DOHH2 (cell line): Measurements from ENCODE around the gene CCDC87.

Experiments
- H3F3A ChIP-seq: fragments of 200-600 bp; sonication (generic), shearing (Covaris generic); 2 replicates; pipeline ENCODE4 v1.6.0; 2016; ENCODE audit warnings: antibody characterized with exemption, mild to moderate bottlenecking; ENCODE audit not compliant: control insufficient read depth, insufficient read depth
- H3K27ac ChIP-seq: fragments of 200-600 bp; sonication (generic); 2 replicates; pipeline ENCODE4 v1.5.1; 2014; ENCODE audit warnings: low read depth, mild to moderate bottlenecking, low read length, moderate library complexity
- H3K27me3 ChIP-seq: fragments of 200-600 bp; sonication (generic); 2 replicates; pipeline ENCODE4 v1.6.1; 2014; ENCODE audit warnings: mild to moderate bottlenecking, low read length, mixed read lengths; ENCODE audit not compliant: control insufficient read depth
- H3K36me3 ChIP-seq: fragments of 200-600 bp; sonication (generic); 2 replicates; pipeline ENCODE4 v1.6.1; 2014; ENCODE audit warnings: mild to moderate bottlenecking, low read length, moderate library complexity, mixed read lengths; ENCODE audit not compliant: control insufficient read depth
- H3K4me1 ChIP-seq: fragments of 200-600 bp; sonication (generic); 2 replicates; pipeline ENCODE4 v1.6.1; 2014; ENCODE audit warnings: mild to moderate bottlenecking, low read length, mixed read lengths; ENCODE audit not compliant: control insufficient read depth
- H3K4me2 ChIP-seq: fragments of 200-600 bp; sonication (generic); 2 replicates; pipeline ENCODE4 v1.6.0; 2014; ENCODE audit warnings: mild to moderate bottlenecking, low read length, moderate library complexity
- H3K4me3 ChIP-seq: fragments of 200-600 bp; sonication (generic); 2 replicates; pipeline ENCODE4 v1.5.1; 2014; ENCODE audit warnings: mild to moderate bottlenecking, low read length, mixed read lengths
- H3K79me2 ChIP-seq: fragments of 200-600 bp; sonication (generic); 2 replicates; pipeline ENCODE4 v1.6.1; 2014; ENCODE audit warnings: mild to moderate bottlenecking, low read length, mixed read lengths; ENCODE audit not compliant: control insufficient read depth
- H3K9me2 ChIP-seq: fragments of 200-600 bp; sonication (generic); replicated peaks from 2 replicates; pipeline ENCODE4 v1.6.1; 2014; ENCODE audit warnings: mild to moderate bottlenecking, low read length, mixed read lengths; ENCODE audit not compliant: control insufficient read depth
- H3K9me3 ChIP-seq: fragments of 200-600 bp; sonication (generic); 2 replicates; pipeline ENCODE4 v1.6.1; 2014; ENCODE audit warnings: antibody characterized with exemption, low read length, mixed read lengths; ENCODE audit not compliant: control insufficient read depth, insufficient read depth
- H4K20me1 ChIP-seq: fragments of 200-600 bp; sonication (generic); 2 replicates; pipeline ENCODE4 v1.6.0; 2014; ENCODE audit warnings: low read depth, mild to moderate bottlenecking, antibody characterized with exemption, low read length, moderate library complexity; ENCODE audit not compliant: control insufficient read depth, insufficient read depth
- EZH2phosphoT487 ChIP-seq: fragments of 200-600 bp; sonication (generic); IDR thresholded peaks from 2 replicates; pipeline ENCODE4 v1.6.1; 2017; ENCODE audit warnings: borderline replicate concordance, mild to moderate bottlenecking, antibody characterized with exemption, low read length, moderate library complexity, mixed read lengths
- TF ChIP-seq, protein P1 (sequence below): fragments of 200-600 bp; sonication (generic); IDR thresholded peaks from one replicate; pipeline ENCODE4 v1.5.1; 2014; ENCODE audit warnings: antibody characterized with exemption, mild to moderate bottlenecking, low read depth, low read length; ENCODE audit not compliant: poor library complexity, severe bottlenecking

The CCDC87 gene

DNA sequence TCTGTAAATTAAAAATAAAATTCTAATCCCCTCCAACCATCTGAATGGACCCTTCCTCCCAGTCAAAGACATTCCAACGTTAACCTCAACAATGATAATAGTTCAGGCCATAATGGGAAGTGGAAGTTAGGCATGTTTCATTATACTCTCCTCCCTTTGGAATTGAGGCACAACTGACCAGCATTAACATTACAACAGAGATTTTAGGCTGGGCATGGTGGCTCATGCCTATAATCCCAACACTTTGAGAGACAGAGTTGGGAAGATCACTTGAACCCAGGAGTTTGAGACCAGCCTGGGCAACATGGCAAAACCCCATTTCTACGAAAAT is 22.0 kb downstream of the CCDC87 start:
- peaks cover 28% of the 10 kb centered on the region for H3K27me3 ChIP-seq
- TF ChIP-seq, protein P1, sequence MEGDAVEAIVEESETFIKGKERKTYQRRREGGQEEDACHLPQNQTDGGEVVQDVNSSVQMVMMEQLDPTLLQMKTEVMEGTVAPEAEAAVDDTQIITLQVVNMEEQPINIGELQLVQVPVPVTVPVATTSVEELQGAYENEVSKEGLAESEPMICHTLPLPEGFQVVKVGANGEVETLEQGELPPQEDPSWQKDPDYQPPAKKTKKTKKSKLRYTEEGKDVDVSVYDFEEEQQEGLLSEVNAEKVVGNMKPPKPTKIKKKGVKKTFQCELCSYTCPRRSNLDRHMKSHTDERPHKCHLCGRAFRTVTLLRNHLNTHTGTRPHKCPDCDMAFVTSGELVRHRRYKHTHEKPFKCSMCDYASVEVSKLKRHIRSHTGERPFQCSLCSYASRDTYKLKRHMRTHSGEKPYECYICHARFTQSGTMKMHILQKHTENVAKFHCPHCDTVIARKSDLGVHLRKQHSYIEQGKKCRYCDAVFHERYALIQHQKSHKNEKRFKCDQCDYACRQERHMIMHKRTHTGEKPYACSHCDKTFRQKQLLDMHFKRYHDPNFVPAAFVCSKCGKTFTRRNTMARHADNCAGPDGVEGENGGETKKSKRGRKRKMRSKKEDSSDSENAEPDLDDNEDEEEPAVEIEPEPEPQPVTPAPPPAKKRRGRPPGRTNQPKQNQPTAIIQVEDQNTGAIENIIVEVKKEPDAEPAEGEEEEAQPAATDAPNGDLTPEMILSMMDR, result no peak
- no peak for TF ChIP-seq EZH2phosphoT487
- no peaks in the 10 kb centered on the region for H4K20me1 ChIP-seq

DNA sequence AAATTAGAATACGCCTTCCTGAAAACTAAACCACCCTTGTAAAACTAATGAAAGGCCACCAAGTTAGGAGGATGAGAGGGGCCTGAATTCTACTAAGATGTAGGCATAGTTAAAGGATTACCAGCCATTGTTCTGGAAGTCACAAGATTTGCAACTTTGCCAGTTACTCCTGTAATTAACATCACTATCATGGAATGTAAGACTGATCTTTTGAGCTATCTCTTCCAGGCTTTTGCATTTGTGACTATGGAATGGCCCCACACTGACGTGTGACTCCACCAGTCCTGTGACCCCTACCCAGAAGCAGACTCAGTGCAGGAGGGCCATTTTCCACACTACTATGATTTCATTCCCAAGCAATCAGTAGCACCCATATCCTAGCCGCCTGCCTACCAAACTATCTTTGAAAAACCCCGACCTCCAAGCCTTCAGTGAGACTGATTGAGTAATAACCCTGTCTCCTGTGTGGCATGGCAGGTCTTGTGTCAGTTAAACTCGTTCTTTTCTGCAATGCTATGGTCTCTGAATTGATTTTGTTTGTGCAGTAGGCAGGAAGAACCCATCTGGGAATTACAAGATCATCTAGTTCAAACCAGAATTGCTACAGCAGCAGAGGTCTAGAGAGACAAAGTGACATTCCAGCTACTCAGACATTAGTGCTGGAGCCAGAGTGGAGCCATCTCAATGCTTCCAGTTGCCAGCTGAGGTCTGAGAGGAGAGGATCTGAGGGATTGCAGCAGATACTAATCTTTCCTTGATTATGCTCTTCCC is 22.6 kb downstream of the CCDC87 start:
- Histone ChIP-seq H4K20me1 (no peaks in the 10 kb centered on the region), H3K4me3 (no peak overlapping the region), H3K9me2 (no peaks in the 10 kb centered on the region), H3K27me3 (peaks cover 28% of the 10 kb centered on the region), H3F3A (no peaks in the 10 kb centered on the region), H3K4me2 (no peak overlapping the region), H3K79me2 (no peaks in the 10 kb centered on the region), H3K27ac (no peak overlapping the region), H3K4me1 (peaks cover 11% of the 10 kb centered on the region), H3K36me3 (no peaks in the 10 kb centered on the region), H3K9me3 (no peaks in the 10 kb centered on the region)
- TF ChIP-seq EZH2phosphoT487, result no peak
- TF ChIP-seq, protein P1, result no peak

More for the DNA sequence above, 22.0 kb downstream of the CCDC87 start:
- Histone ChIP-seq H3K9me2 (no peaks in the 10 kb centered on the region), H3K4me1 (peaks cover 11% of the 10 kb centered on the region), H3K27ac (no peak overlapping the region), H3F3A (no peaks in the 10 kb centered on the region), H3K79me2 (no peaks in the 10 kb centered on the region), H3K4me2 (no peak overlapping the region), H3K36me3 (no peaks in the 10 kb centered on the region), H3K4me3 (no peak overlapping the region), H3K9me3 (no peaks in the 10 kb centered on the region)

DNA sequence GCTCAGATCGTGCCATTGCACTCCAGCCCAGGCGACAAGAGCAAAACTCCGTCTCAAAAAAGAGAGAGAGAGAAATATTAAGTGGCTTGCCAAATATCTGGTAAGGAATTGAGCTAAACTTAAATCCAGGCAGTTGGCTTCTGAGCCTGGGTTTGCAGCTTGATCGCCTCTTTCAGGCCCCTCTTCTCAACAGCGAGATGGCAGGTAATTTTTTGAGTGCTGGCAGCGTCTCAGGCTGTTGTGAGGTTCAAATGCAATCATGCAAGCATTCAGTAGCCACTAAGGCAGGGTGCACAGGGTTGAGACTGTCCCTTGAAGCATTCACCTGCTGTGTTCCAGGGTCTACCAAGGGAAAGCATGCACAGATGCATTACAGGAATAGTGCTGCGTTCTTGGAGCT is 23.8 kb downstream of the CCDC87 start:
- Histone ChIP-seq H3K27ac (no peak overlapping the region), H3K4me2 (no peak overlapping the region), H3K9me2 (no peaks in the 10 kb centered on the region), H3F3A (no peaks in the 10 kb centered on the region), H3K4me1 (peaks cover 11% of the 10 kb centered on the region), H4K20me1 (no peaks in the 10 kb centered on the region), H3K27me3 (peaks cover 34% of the 10 kb centered on the region), H3K79me2 (no peaks in the 10 kb centered on the region), H3K36me3 (no peaks in the 10 kb centered on the region), H3K4me3 (no peak overlapping the region), H3K9me3 (no peaks in the 10 kb centered on the region)
- TF ChIP-seq EZH2phosphoT487, result no peak
- TF ChIP-seq, protein P1, result no peak
